Endodermal cell (in vitro differentiated cells): ENCODE data around the gene TPSD1. TPM values are rescaled to one million over a fixed set of nuclear protein-coding genes. Genes with fewer than 3 reads are reported as not detected.

Source experiments
- DNase-seq: peaks from one replicate; pipeline ENCODE4 v3.0.0-alpha.2; 2017
- H3K27ac ChIP-seq: 2 replicates; pipeline ENCODE4 v1.5.1; 2013; ENCODE audit warnings: mild to moderate bottlenecking, low read depth, low read length, moderate library complexity
- H3K27me3 ChIP-seq: 2 replicates; pipeline ENCODE4 v1.6.1; 2013; ENCODE audit warnings: mild to moderate bottlenecking, low read length, moderate library complexity; ENCODE audit not compliant: insufficient read depth, control insufficient read depth, poor library complexity, severe bottlenecking
- H3K36me3 ChIP-seq: 2 replicates; pipeline ENCODE4 v1.7.0; 2013; ENCODE audit warnings: mild to moderate bottlenecking, low read length, moderate library complexity; ENCODE audit not compliant: control insufficient read depth, insufficient read depth
- H3K4me1 ChIP-seq: one replicate; pipeline ENCODE4 v1.7.0; 2013; ENCODE audit warnings: low read length; ENCODE audit not compliant: control insufficient read depth, insufficient read depth
- H3K4me3 ChIP-seq: 2 replicates; pipeline ENCODE4 v1.5.1; 2013; ENCODE audit warnings: mild to moderate bottlenecking, low read length, moderate library complexity
- H3K9ac ChIP-seq: 2 replicates; pipeline ENCODE4 v1.6.1; 2013; ENCODE audit warnings: mild to moderate bottlenecking, low read length, moderate library complexity; ENCODE audit not compliant: poor library complexity, severe bottlenecking; ENCODE audit errors: extremely low read depth
- H3K9me3 ChIP-seq: 2 replicates; pipeline ENCODE4 v1.6.1; 2013; ENCODE audit warnings: mild to moderate bottlenecking, low read length, moderate library complexity; ENCODE audit not compliant: control insufficient read depth
- H3K27ac Mint-ChIP-seq: 2 replicates; pipeline ENCODE4 v1.8.0; 2020; ENCODE audit warnings: mixed read lengths
- H3K27me3 Mint-ChIP-seq: 2 replicates; pipeline ENCODE4 v1.8.0; 2021; ENCODE audit warnings: mild to moderate bottlenecking, mixed read lengths; ENCODE audit not compliant: insufficient read depth
- H3K36me3 Mint-ChIP-seq: 2 replicates; pipeline ENCODE4 v1.8.0; 2020; ENCODE audit warnings: low read depth, mixed read lengths
- H3K4me1 Mint-ChIP-seq: 2 replicates; pipeline ENCODE4 v1.8.0; 2020; ENCODE audit warnings: mixed read lengths
- H3K4me3 Mint-ChIP-seq: 2 replicates; pipeline ENCODE4 v1.8.0; 2020; ENCODE audit warnings: mild to moderate bottlenecking, moderate library complexity, mixed read lengths
- H3K9me3 Mint-ChIP-seq: 2 replicates; pipeline ENCODE4 v1.8.0; 2020; ENCODE audit warnings: mild to moderate bottlenecking, mixed read lengths
- CTCF ChIP-seq: fragments of 200-600 bp; sonication (generic); conservative IDR thresholded peaks from 2 replicates; pipeline ENCODE4 v1.5.0; 2021; ENCODE audit warnings: antibody characterized with exemption, mild to moderate bottlenecking
- WGBS, 2 experiments: methylation state at CpG; one replicate each; pipeline versions ENCODE4 v1.1.5 to v1.1.7; 2013; ENCODE audit warnings: missing lambda C conversion rate in 2 of 2, mixed read lengths in 1 of 2; ENCODE audit not compliant: insufficient coverage in 1 of 2, insufficient read length in 1 of 2; 5-methylcytosine and 5-hydroxymethylcytosine counted together
- total RNA-seq, 2 donors: library from RNA; stranded (reverse); fragmentation: NEBNext Ultra II Directional in 1 of 2; extraction: Animal tissue kit (Norgen Biotek cat#: 25700) in 1 of 2; gene quantifications; 2 replicates in 1 of 2; 3 replicates in 1 of 2; pipeline ENCODE4 v1.2.1, GENCODE V29; 2021

Gene TPSD1
- total RNA-seq, 2 donors from 2014 or later, result not detected

- Mint-ChIP-seq H3K36me3 (no peaks in the 10 kb centered on the region), H3K4me1 (peaks cover 8% of the 10 kb centered on the region), H3K4me3 (no peak overlapping the region), H3K9me3 (no peaks in the 10 kb centered on the region), H3K27ac (no peak overlapping the region), H3K27me3 (peaks cover 20% of the 10 kb centered on the region)
- no peak overlapping the region for H3K9ac ChIP-seq
- H3K9me3 ChIP-seq, result no peaks in the 10 kb centered on the region
- no peaks in the 10 kb centered on the region for H3K4me1 ChIP-seq
- no peaks in the 10 kb centered on the region for H3K36me3 ChIP-seq
- 82 to 86% methylated on average over 16 to 38 of the region's 38 CpGs for WGBS, 2 experiments
- peak; percentile 71 for DNase-seq
- H3K27me3 ChIP-seq, result peaks cover 16% of the 10 kb centered on the region
- no peak overlapping the region for H3K27ac ChIP-seq
- no peak overlapping the region for H3K4me3 ChIP-seq
- TF ChIP-seq CTCF, result peak; percentile 64
Observed at GRCh38 chr16:1285669-1286512, 30.0 kb downstream of the TPSD1 start.

GRCh38 chr16:1286513-1287094 lies 30.7 kb downstream of the TPSD1 start:
- H3K9me3 Mint-ChIP-seq, result no peaks in the 10 kb centered on the region
- Histone ChIP-seq H3K4me1 (no peaks in the 10 kb centered on the region), H3K27me3 (peaks cover 23% of the 10 kb centered on the region), H3K9ac (no peak overlapping the region), H3K36me3 (no peaks in the 10 kb centered on the region), H3K9me3 (no peaks in the 10 kb centered on the region), H3K27ac (no peak overlapping the region), H3K4me3 (no peak overlapping the region)
- no peak for TF ChIP-seq CTCF
- no peaks in the 10 kb centered on the region for H3K36me3 Mint-ChIP-seq
- H3K27me3 Mint-ChIP-seq, result peaks cover 27% of the 10 kb centered on the region
- whole genome bisulfite sequencing, 2 experiments, result 91 to 95% methylated on average over 17 to 25 of the region's 25 CpGs
- H3K4me1 Mint-ChIP-seq, result peaks cover 8% of the 10 kb centered on the region
- H3K27ac Mint-ChIP-seq, result no peak overlapping the region
- no peak for DNase-seq
- no peak overlapping the region for H3K4me3 Mint-ChIP-seq

GRCh38 chr16:1287982-1288670 lies 32.3 kb downstream of the TPSD1 start:
- 84 to 85% methylated on average over 27 to 40 of the region's 40 CpGs for WGBS, 2 experiments
- Mint-ChIP-seq H3K27ac (no peak overlapping the region), H3K36me3 (no peaks in the 10 kb centered on the region), H3K9me3 (no peaks in the 10 kb centered on the region), H3K4me3 (no peak overlapping the region), H3K27me3 (peaks cover 30% of the 10 kb centered on the region), H3K4me1 (peaks cover 7% of the 10 kb centered on the region)
- no peaks in the 10 kb centered on the region for H3K36me3 ChIP-seq
- peaks cover 25% of the 10 kb centered on the region for H3K27me3 ChIP-seq
- H3K4me1 ChIP-seq, result no peaks in the 10 kb centered on the region
- no peak for TF ChIP-seq CTCF
- no peak overlapping the region for H3K4me3 ChIP-seq
- DNase-seq, result no peak
- no peaks in the 10 kb centered on the region for H3K9me3 ChIP-seq
- no peak overlapping the region for H3K9ac ChIP-seq
- H3K27ac ChIP-seq, result no peak overlapping the region
